HepG2 (cell line): Measurements from ENCODE around the gene PCBP4. TPM values are rescaled to one million over a fixed set of nuclear protein-coding genes. Genes with fewer than 3 reads are reported as not detected.
A peak's percentile ranks its signal among the peaks of the same experiment; 100 is the strongest.

Source experiments
- BRCA1 ChIP-seq: sonication (generic); formaldehyde crosslinking; IDR thresholded peaks from 2 replicates; pipeline ENCODE4 v1.4.0; 2020; ENCODE audit warnings: missing genetic modification reagents
- ELK4 ChIP-seq: sonication (generic); formaldehyde crosslinking; IDR thresholded peaks from 2 replicates; pipeline ENCODE4 v1.9.0; 2021; ENCODE audit warnings: missing genetic modification reagents, borderline replicate concordance
- HNRNPK ChIP-seq: fragments of 200-400 bp; formaldehyde crosslinking; IDR thresholded peaks from 2 replicates; pipeline ENCODE4 v1.6.1; 2018; ENCODE audit warnings: low read length, low read depth, moderate library complexity, mild to moderate bottlenecking; ENCODE audit not compliant: poor library complexity, severe bottlenecking
- KDM6A ChIP-seq: IDR thresholded peaks from 2 replicates; pipeline ENCODE4 v1.6.1; 2016; ENCODE audit warnings: low read depth
- RFXANK ChIP-seq: IDR thresholded peaks from 2 replicates; pipeline ENCODE4 v1.6.1; 2016
- SAP130 ChIP-seq: IDR thresholded peaks from 2 replicates; pipeline ENCODE4 v1.6.1; 2016; ENCODE audit warnings: low read depth
- ZBTB3 ChIP-seq: sonication (generic); formaldehyde crosslinking; IDR thresholded peaks from 2 replicates; pipeline ENCODE4 v1.4.0; 2020; ENCODE audit warnings: low read depth, mild to moderate bottlenecking, moderate library complexity, missing genetic modification reagents, borderline replicate concordance
- ZFP37 ChIP-seq: sonication (generic); formaldehyde crosslinking; IDR thresholded peaks from 2 replicates; pipeline ENCODE4 v1.4.0; 2020; ENCODE audit warnings: missing genetic modification reagents, borderline replicate concordance
- ZMAT5 ChIP-seq: sonication (generic); formaldehyde crosslinking; IDR thresholded peaks from 2 replicates; pipeline ENCODE4 v1.5.0; 2020; ENCODE audit warnings: mild to moderate bottlenecking, low read depth, missing genetic modification reagents, borderline replicate concordance
- ZNF83 ChIP-seq: sonication (generic); formaldehyde crosslinking; IDR thresholded peaks from 2 replicates; pipeline ENCODE4 v1.4.0; 2020; ENCODE audit warnings: missing genetic modification reagents, mild to moderate bottlenecking, borderline replicate concordance
- ZUFSP ChIP-seq: sonication (generic); formaldehyde crosslinking; IDR thresholded peaks from 2 replicates; pipeline ENCODE4 v1.9.0; 2021; ENCODE audit warnings: missing genetic modification reagents, mild to moderate bottlenecking, borderline replicate concordance
- polyA plus RNA-seq, 8 experiments: library from polyadenylated mRNA; depleted of rRNA in 3 of 8; stranded (reverse) in 7 of 8; unstranded in 1 of 8; fragments of >200 nt; fragmentation: Illumina TruSeq in 4 of 8; extraction: Trizol in 4 of 8; gene quantifications; 2 replicates each; pipeline versions ENCODE4 v1.2.1 to v1.2.3, GENCODE V29; 2011 to 2016; ENCODE audit warnings: low read depth in 4 of 8, missing spikeins in 1 of 8, mixed read lengths in 1 of 8; ENCODE audit not compliant: insufficient read depth in 1 of 8
- total RNA-seq, 5 experiments: library from RNA; depleted of rRNA; stranded (reverse); fragments of >200 nt; fragmentation: Illumina TruSeq; extraction: Trizol; gene quantifications; 2 replicates each; pipeline ENCODE4 v1.2.3, GENCODE V29; 2016; ENCODE audit warnings: low read depth in 1 of 5
- TF ChIP-seq, protein P1 (sequence below): sonication (generic); formaldehyde crosslinking; IDR thresholded peaks from 2 replicates; pipeline ENCODE4 v1.5.1; 2020; ENCODE audit warnings: mild to moderate bottlenecking, missing genetic modification reagents, moderate library complexity
- TF ChIP-seq, protein P2 (sequence below): sonication (generic); formaldehyde crosslinking; IDR thresholded peaks from 2 replicates; pipeline ENCODE4 v1.8.1; 2022; ENCODE audit warnings: mild to moderate bottlenecking, missing genetic modification reagents
- TF ChIP-seq, protein P3 (sequence below): fragments of 450-650 bp; IDR thresholded peaks from 2 replicates; pipeline ENCODE4 v1.6.1; 2017; ENCODE audit warnings: mild to moderate bottlenecking
- TF ChIP-seq, protein P4 (sequence below): sonication (generic); formaldehyde crosslinking; IDR thresholded peaks from 2 replicates; pipeline ENCODE4 v1.4.0; 2020; ENCODE audit warnings: mild to moderate bottlenecking, missing genetic modification reagents
- TF ChIP-seq, protein P5 (sequence below): sonication (generic); formaldehyde crosslinking; IDR thresholded peaks from 2 replicates; pipeline ENCODE4 v1.4.0; 2020; ENCODE audit warnings: missing genetic modification reagents

PCBP4 gene
- total and polyA plus RNA-seq, 2 of the 13 experiments (the other 11 are each of a cell fraction or from before 2014, with no cell fraction given): 36.8 to 51.3 TPM

- peak; percentile 27; the same call in 1 of the 2 replicates for TF ChIP-seq ZBTB3 (CRISPR knock-in tag)
- TF ChIP-seq BRCA1: peak; percentile 93
- TF ChIP-seq, protein P1, sequence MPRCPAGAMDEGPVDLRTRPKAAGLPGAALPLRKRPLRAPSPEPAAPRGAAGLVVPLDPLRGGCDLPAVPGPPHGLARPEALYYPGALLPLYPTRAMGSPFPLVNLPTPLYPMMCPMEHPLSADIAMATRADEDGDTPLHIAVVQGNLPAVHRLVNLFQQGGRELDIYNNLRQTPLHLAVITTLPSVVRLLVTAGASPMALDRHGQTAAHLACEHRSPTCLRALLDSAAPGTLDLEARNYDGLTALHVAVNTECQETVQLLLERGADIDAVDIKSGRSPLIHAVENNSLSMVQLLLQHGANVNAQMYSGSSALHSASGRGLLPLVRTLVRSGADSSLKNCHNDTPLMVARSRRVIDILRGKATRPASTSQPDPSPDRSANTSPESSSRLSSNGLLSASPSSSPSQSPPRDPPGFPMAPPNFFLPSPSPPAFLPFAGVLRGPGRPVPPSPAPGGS: peak; percentile 49; the same call in 1 of the 2 replicates
- no peak for TF ChIP-seq ZMAT5
- no peak for TF ChIP-seq ZNF83 (CRISPR knock-in tag)
- TF ChIP-seq, protein P2, sequence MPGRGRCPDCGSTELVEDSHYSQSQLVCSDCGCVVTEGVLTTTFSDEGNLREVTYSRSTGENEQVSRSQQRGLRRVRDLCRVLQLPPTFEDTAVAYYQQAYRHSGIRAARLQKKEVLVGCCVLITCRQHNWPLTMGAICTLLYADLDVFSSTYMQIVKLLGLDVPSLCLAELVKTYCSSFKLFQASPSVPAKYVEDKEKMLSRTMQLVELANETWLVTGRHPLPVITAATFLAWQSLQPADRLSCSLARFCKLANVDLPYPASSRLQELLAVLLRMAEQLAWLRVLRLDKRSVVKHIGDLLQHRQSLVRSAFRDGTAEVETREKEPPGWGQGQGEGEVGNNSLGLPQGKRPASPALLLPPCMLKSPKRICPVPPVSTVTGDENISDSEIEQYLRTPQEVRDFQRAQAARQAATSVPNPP (CRISPR knock-in tag): peak; percentile 70
- no peak for TF ChIP-seq ZFP37
- TF ChIP-seq ELK4 (CRISPR knock-in tag): no peak
- TF ChIP-seq HNRNPK: no peak
- peak; percentile 95 for TF ChIP-seq SAP130 (CRISPR knock-in tag)
- no peak for TF ChIP-seq ZUFSP (CRISPR knock-in tag)
- TF ChIP-seq, protein P3, sequence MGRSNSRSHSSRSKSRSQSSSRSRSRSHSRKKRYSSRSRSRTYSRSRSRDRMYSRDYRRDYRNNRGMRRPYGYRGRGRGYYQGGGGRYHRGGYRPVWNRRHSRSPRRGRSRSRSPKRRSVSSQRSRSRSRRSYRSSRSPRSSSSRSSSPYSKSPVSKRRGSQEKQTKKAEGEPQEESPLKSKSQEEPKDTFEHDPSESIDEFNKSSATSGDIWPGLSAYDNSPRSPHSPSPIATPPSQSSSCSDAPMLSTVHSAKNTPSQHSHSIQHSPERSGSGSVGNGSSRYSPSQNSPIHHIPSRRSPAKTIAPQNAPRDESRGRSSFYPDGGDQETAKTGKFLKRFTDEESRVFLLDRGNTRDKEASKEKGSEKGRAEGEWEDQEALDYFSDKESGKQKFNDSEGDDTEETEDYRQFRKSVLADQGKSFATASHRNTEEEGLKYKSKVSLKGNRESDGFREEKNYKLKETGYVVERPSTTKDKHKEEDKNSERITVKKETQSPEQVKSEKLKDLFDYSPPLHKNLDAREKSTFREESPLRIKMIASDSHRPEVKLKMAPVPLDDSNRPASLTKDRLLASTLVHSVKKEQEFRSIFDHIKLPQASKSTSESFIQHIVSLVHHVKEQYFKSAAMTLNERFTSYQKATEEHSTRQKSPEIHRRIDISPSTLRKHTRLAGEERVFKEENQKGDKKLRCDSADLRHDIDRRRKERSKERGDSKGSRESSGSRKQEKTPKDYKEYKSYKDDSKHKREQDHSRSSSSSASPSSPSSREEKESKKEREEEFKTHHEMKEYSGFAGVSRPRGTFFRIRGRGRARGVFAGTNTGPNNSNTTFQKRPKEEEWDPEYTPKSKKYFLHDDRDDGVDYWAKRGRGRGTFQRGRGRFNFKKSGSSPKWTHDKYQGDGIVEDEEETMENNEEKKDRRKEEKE: no peak
- TF ChIP-seq, protein P4, sequence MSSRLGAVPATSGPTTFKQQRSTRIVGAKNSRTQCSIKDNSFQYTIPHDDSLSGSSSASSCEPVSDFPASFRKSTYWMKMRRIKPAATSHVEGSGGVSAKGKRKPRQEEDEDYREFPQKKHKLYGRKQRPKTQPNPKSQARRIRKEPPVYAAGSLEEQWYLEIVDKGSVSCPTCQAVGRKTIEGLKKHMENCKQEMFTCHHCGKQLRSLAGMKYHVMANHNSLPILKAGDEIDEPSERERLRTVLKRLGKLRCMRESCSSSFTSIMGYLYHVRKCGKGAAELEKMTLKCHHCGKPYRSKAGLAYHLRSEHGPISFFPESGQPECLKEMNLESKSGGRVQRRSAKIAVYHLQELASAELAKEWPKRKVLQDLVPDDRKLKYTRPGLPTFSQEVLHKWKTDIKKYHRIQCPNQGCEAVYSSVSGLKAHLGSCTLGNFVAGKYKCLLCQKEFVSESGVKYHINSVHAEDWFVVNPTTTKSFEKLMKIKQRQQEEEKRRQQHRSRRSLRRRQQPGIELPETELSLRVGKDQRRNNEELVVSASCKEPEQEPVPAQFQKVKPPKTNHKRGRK (CRISPR knock-in tag): no peak
- no peak for TF ChIP-seq KDM6A
- TF ChIP-seq, protein P5, sequence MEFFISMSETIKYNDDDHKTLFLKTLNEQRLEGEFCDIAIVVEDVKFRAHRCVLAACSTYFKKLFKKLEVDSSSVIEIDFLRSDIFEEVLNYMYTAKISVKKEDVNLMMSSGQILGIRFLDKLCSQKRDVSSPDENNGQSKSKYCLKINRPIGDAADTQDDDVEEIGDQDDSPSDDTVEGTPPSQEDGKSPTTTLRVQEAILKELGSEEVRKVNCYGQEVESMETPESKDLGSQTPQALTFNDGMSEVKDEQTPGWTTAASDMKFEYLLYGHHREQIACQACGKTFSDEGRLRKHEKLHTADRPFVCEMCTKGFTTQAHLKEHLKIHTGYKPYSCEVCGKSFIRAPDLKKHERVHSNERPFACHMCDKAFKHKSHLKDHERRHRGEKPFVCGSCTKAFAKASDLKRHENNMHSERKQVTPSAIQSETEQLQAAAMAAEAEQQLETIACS (CRISPR knock-in tag): no peak
- TF ChIP-seq RFXANK (CRISPR knock-in tag): peak; percentile 87; the same call in 1 of the 2 replicates
Measured at GRCh38 chr3:51995346-51996163, 28.3 kb upstream of the PCBP4 start, which contains the start of gene RPL29 (continued).
